Trophoblast cell (in vitro differentiated cells and primary cell): Measurements from ENCODE around the gene SH3TC1.

Experiments
- DNase-seq, 2 donors: peaks; one replicate each; pipeline ENCODE4 v3.0.0-alpha.2; 2016
- H2AFZ ChIP-seq: 2 replicates; pipeline ENCODE4 v1.6.1; 2013; ENCODE audit warnings: low read length, moderate library complexity, mild to moderate bottlenecking; ENCODE audit not compliant: insufficient read depth, poor library complexity
- H2AK5ac ChIP-seq: 2 replicates; pipeline ENCODE4 v1.6.1; 2013; ENCODE audit warnings: mild to moderate bottlenecking, low read length
- H2BK120ac ChIP-seq: 2 replicates; pipeline ENCODE4 v1.6.1; 2013; ENCODE audit warnings: low read length, mild to moderate bottlenecking, moderate library complexity; ENCODE audit not compliant: insufficient read depth, poor library complexity
- H2BK12ac ChIP-seq: 2 replicates; pipeline ENCODE4 v1.6.1; 2013; ENCODE audit warnings: mild to moderate bottlenecking, low read length, moderate library complexity
- H2BK5ac ChIP-seq: 2 replicates; pipeline ENCODE4 v1.6.1; 2013; ENCODE audit warnings: low read length, low read depth, moderate library complexity, mild to moderate bottlenecking; ENCODE audit not compliant: poor library complexity
- H3K14ac ChIP-seq: 2 replicates; pipeline ENCODE4 v1.6.1; 2013; ENCODE audit warnings: mild to moderate bottlenecking, low read length
- H3K18ac ChIP-seq: 2 replicates; pipeline ENCODE4 v1.6.1; 2013; ENCODE audit warnings: mild to moderate bottlenecking, low read length
- H3K23ac ChIP-seq: 2 replicates; pipeline ENCODE4 v1.6.1; 2013; ENCODE audit warnings: low read length
- H3K27ac ChIP-seq: 2 replicates; pipeline ENCODE4 v1.5.1; 2013; ENCODE audit warnings: low read depth, mild to moderate bottlenecking, inconsistent platforms, low read length, moderate library complexity
- H3K27me3 ChIP-seq: 2 replicates; pipeline ENCODE4 v1.6.1; 2013; ENCODE audit warnings: inconsistent platforms, mild to moderate bottlenecking, low read length, moderate library complexity; ENCODE audit not compliant: insufficient read depth
- H3K36me3 ChIP-seq, 2 experiments: 1 replicate in 1 of 2; 2 replicates in 1 of 2; pipeline ENCODE4 v1.6.1; 2013; ENCODE audit warnings: low read length in 2 of 2, mild to moderate bottlenecking in 2 of 2, moderate library complexity in 1 of 2; ENCODE audit not compliant: insufficient read depth in 2 of 2, control insufficient read depth in 1 of 2
- H3K4ac ChIP-seq: 2 replicates; pipeline ENCODE4 v1.6.1; 2013; ENCODE audit warnings: low read depth, mild to moderate bottlenecking, low read length, moderate library complexity
- H3K4me1 ChIP-seq, 2 experiments: 1 replicate in 1 of 2; 2 replicates in 1 of 2; pipeline ENCODE4 v1.6.1; 2013; ENCODE audit warnings: low read length in 2 of 2, mild to moderate bottlenecking in 2 of 2, moderate library complexity in 1 of 2; ENCODE audit not compliant: insufficient read depth in 2 of 2, control insufficient read depth in 1 of 2
- H3K4me2 ChIP-seq: 2 replicates; pipeline ENCODE4 v1.6.1; 2013; ENCODE audit warnings: inconsistent platforms, mild to moderate bottlenecking, low read length, moderate library complexity
- H3K4me3 ChIP-seq: 2 replicates; pipeline ENCODE4 v1.5.1; 2013; ENCODE audit warnings: mild to moderate bottlenecking, low read depth, low read length, inconsistent platforms
- H3K79me1 ChIP-seq: one replicate; pipeline ENCODE4 v1.6.1; 2013; ENCODE audit warnings: low read length
- H3K79me2 ChIP-seq: 2 replicates; pipeline ENCODE4 v1.6.1; 2013; ENCODE audit warnings: low read length, mild to moderate bottlenecking; ENCODE audit not compliant: control insufficient read depth, insufficient read depth, poor library complexity
- H3K9ac ChIP-seq: 2 replicates; pipeline ENCODE4 v1.6.1; 2013; ENCODE audit warnings: mild to moderate bottlenecking, low read length
- H3K9me3 ChIP-seq: 2 replicates; pipeline ENCODE4 v1.6.1; 2013; ENCODE audit warnings: low read depth, mild to moderate bottlenecking, control low read depth, inconsistent platforms, low read length; ENCODE audit not compliant: insufficient read depth
- H4K12ac ChIP-seq: 2 replicates; pipeline ENCODE4 v1.6.1; 2013; ENCODE audit warnings: low read depth, mild to moderate bottlenecking, low read length, moderate library complexity
- H4K8ac ChIP-seq: 2 replicates; pipeline ENCODE4 v1.6.1; 2013; ENCODE audit warnings: low read depth, mild to moderate bottlenecking, low read length, moderate library complexity
- H4K91ac ChIP-seq: one replicate; pipeline ENCODE4 v1.6.1; 2013; ENCODE audit warnings: low read depth, mild to moderate bottlenecking, low read length, moderate library complexity
- WGBS: extraction: QIAGEN DNeasy Blood & Tissue Kit; methylation state at CpG from one replicate; pipeline ENCODE4 v1.1.7; 2013; ENCODE audit warnings: missing lambda C conversion rate; ENCODE audit not compliant: insufficient read length, insufficient coverage; ENCODE audit errors: extremely low coverage; 5-methylcytosine and 5-hydroxymethylcytosine counted together

Gene SH3TC1

DNA sequence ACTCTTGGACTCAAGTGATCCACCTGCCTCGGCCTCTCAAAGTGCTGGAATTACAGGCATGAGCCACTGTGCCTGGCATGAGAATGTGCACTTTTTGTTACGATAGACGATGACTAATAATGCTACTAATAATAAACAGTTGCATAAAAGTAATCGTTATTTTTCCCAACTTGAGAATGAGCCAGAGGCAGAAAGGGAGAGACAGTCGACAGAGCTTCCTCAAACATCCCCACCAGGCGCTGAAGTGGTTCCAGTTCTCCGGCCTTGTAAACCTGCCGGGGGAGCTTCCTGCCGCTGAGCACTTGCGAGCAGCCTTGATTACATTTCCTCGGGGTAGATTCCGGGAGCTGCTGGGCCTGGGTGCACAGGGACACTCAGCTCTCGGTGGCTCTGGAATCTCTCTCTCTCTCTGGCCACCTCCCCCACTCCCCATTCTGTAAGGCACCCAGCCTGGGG is 61.6 kb downstream of the SH3TC1 start:
- Histone ChIP-seq H3K4me1 (peaks cover 32 to 35% of the 10 kb centered on the region in 2 experiments), H3K9me3 (peaks cover 2% of the 10 kb centered on the region), H3K18ac (no peak overlapping the region), H4K8ac (peak overlapping the region; percentile 36), H2AK5ac (peak overlapping the region; percentile 24), H3K79me2 (peaks cover 5% of the 10 kb centered on the region), H3K27me3 (no peaks in the 10 kb centered on the region), H2BK120ac (peak overlapping the region; percentile 96), H4K12ac (no peak overlapping the region), H3K4me3 (no peak overlapping the region), H3K27ac (peak overlapping the region; percentile 78), H3K23ac (no peak overlapping the region), H3K9ac (no peak overlapping the region), H2BK12ac (no peak overlapping the region), H3K4ac (no peak overlapping the region), H2AFZ (no peak overlapping the region), H2BK5ac (peak overlapping the region; percentile 94), H3K4me2 (peak overlapping the region; percentile 23), H4K91ac (peak overlapping the region; percentile 98), H3K79me1 (peaks cover 41% of the 10 kb centered on the region), H3K14ac (peak overlapping the region; percentile 38), H3K36me3 (no peaks in the 10 kb centered on the region)
- WGBS, result no CpG with 5 or more reads among the region's 13 CpGs
- peak; percentile 78 to 86 for DNase-seq

DNA sequence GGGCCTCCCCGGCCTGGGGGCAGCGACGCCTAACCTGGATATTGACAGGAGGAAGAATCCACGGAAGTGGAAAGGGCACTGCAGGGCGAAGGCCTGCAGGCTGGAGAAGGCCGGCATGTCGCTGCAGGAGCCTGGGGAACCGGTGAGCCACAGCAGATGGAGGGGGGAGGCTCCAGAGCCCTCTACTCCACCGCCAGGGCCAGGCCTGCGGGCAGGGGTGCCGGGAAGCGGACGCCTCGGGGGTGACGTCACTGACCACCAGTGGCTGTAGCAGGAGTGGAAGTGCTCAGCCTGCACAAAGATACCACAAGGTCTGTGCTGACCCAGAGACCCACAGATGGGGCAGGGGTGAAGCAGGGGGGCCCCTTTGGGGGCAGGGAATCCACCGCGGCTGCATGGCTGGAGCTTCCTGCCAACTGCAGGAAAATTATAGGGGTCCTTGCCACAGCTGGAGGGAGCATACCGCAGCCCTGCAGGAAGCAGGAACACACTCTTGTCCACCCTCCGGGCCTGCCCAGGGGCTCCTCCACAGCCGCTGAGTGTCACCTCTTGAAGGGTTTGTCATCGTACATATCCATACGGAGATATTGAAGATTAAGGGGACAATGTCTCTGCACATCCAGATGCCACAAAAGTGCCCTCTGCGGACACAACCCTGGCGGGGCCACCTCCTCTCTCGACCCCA is 62.9 kb downstream of the SH3TC1 start:
- Histone ChIP-seq H3K4me1 (peaks cover 37 to 41% of the 10 kb centered on the region in 2 experiments), H3K27ac (peak overlapping the region; percentile 78), H3K23ac (no peak overlapping the region), H4K8ac (peak overlapping the region; percentile 48), H2BK12ac (peak overlapping the region; percentile 63), H2BK120ac (peak overlapping the region; percentile 64), H3K4me3 (no peak overlapping the region), H3K4me2 (no peak overlapping the region), H3K27me3 (no peaks in the 10 kb centered on the region), H3K79me2 (peaks cover 5% of the 10 kb centered on the region), H3K14ac (peak overlapping the region; percentile 38), H2AFZ (no peak overlapping the region), H3K9me3 (peaks cover 2% of the 10 kb centered on the region), H2AK5ac (peak overlapping the region; percentile 1), H2BK5ac (peak overlapping the region; percentile 50), H3K79me1 (peaks cover 38% of the 10 kb centered on the region), H3K36me3 (no peaks in the 10 kb centered on the region), H3K4ac (peak overlapping the region; percentile 20), H4K12ac (no peak overlapping the region), H3K18ac (peak overlapping the region; percentile 47), H3K9ac (no peak overlapping the region), H4K91ac (peak overlapping the region; percentile 88)
- no CpG with 5 or more reads among the region's 25 CpGs for WGBS
- peak; percentile 78 to 82 for DNase-seq

DNA sequence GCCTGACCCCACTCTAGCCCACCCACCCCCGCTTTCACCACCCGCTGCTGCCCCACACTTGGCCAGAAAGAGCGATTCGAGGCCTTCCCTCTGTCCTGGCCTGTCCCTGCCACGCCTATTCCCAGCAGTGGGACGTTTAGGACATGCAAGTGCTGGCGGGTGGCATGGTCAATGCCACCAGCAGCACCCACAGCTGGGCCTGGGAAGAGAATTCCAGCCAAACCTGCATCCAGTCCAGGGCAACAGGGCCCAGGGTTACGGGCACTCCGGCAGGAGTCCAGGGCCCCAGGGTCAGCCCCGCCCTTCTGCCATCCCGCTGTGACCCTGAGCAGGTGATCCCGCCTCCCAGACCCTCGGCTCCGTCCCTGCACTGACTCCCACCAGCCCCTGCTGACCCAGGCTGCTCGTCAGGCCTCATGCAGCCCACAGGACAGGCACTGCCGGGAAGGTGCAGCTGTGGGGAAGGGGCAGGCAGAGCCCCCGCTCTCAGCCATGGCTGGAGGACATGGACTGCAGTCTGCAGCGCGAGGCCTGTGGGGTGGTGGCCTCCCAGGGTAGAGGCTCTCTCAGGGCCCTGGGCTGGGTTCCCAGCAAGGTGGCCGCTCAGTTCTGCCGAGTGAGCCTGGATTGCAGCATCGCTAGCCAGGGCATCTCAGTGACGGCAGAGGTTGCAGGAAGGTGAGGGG is 63.7 kb downstream of the SH3TC1 start:
- peaks cover 42% of the 10 kb centered on the region for H3K79me1 ChIP-seq
- no CpG with 5 or more reads among the region's 23 CpGs for WGBS
- peak overlapping the region; percentile 50 for H3K4ac ChIP-seq
- peak overlapping the region; percentile 15 for H4K8ac ChIP-seq
- H3K14ac ChIP-seq, result peak overlapping the region; percentile 89
- DNase-seq, result peak; percentile 32 to 53
- no peak overlapping the region for H3K23ac ChIP-seq
- no peaks in the 10 kb centered on the region for H3K36me3 ChIP-seq
- H3K4me1 ChIP-seq, result peaks cover 41% of the 10 kb centered on the region in 2 experiments
- H4K12ac ChIP-seq, result no peak overlapping the region
- peaks cover 2% of the 10 kb centered on the region for H3K9me3 ChIP-seq
- H3K4me2 ChIP-seq, result no peak overlapping the region
- H3K18ac ChIP-seq, result peak overlapping the region; percentile 53
- H2BK120ac ChIP-seq, result peak overlapping the region; percentile 69
- peak overlapping the region; percentile 88 for H4K91ac ChIP-seq
- H3K79me2 ChIP-seq, result peaks cover 5% of the 10 kb centered on the region
- H2BK12ac ChIP-seq, result peak overlapping the region; percentile 15
- H3K4me3 ChIP-seq, result no peak overlapping the region
- H3K27ac ChIP-seq, result no peak overlapping the region
- no peak overlapping the region for H3K9ac ChIP-seq
- H3K27me3 ChIP-seq, result no peaks in the 10 kb centered on the region
- peak overlapping the region; percentile 43 for H2BK5ac ChIP-seq
- peak overlapping the region; percentile 6 for H2AK5ac ChIP-seq
- H2AFZ ChIP-seq, result peak overlapping the region; percentile 19

DNA sequence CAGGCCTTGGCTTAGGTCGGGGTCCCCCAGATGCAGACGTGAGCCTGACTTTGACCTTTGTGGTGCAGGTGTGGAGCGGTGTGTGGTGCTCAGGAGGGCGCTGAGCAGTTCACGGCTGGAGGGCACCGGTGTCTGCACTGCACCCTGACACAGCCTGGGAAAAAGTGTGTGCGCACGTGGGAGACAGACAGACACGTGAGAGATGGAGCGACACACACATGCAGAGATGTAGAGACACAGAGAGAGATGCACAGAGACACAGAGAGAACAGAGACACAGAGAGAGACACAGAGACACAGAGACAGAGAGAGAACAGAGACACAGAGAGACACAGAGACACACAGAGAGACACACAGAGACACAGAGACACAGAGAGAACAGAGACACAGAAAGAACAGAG is 64.3 kb downstream of the SH3TC1 start:
- peak overlapping the region; percentile 4 for H2BK120ac ChIP-seq
- H3K79me2 ChIP-seq, result peaks cover 5% of the 10 kb centered on the region
- no CpG with 5 or more reads among the region's 10 CpGs for WGBS
- no peak overlapping the region for H3K18ac ChIP-seq
- H3K4ac ChIP-seq, result no peak overlapping the region
- H2AFZ ChIP-seq, result no peak overlapping the region
- no peak overlapping the region for H3K4me2 ChIP-seq
- no peak for DNase-seq
- H3K9me3 ChIP-seq, result peaks cover 2% of the 10 kb centered on the region
- H3K27me3 ChIP-seq, result no peaks in the 10 kb centered on the region
- H3K4me1 ChIP-seq, result peaks cover 41% of the 10 kb centered on the region in 2 experiments
- H4K91ac ChIP-seq, result peak overlapping the region; percentile 88
- peak overlapping the region; percentile 15 for H4K8ac ChIP-seq
- H3K4me3 ChIP-seq, result no peak overlapping the region
- no peak overlapping the region for H2BK5ac ChIP-seq
- H3K36me3 ChIP-seq, result no peaks in the 10 kb centered on the region
- peak overlapping the region; percentile 3 for H2AK5ac ChIP-seq
- H3K23ac ChIP-seq, result no peak overlapping the region
- H3K27ac ChIP-seq, result no peak overlapping the region
- no peak overlapping the region for H3K14ac ChIP-seq
- H2BK12ac ChIP-seq, result peak overlapping the region; percentile 5
- no peak overlapping the region for H4K12ac ChIP-seq
- peaks cover 42% of the 10 kb centered on the region for H3K79me1 ChIP-seq
- H3K9ac ChIP-seq, result no peak overlapping the region
